ENCODE results near the gene WDPCP. TPM values are rescaled to one million over a fixed set of nuclear protein-coding genes. Genes with fewer than 3 reads are reported as not detected.

WDPCP gene
- total RNA-seq, 4 donors from 2014 or later: 15.9 to 18.5 (median 17.4) TPM

GRCh38 chr2:63537306-63537705, 51.0 kb downstream of the WDPCP start:
- ATAC-seq (ENCODE audit: low FRiP score): peak; percentile 51
- TF ChIP-seq CTCF (IDR thresholded peaks at IDR 0.05): no peak

GRCh38 chr2:63530704-63531279, 57.5 kb downstream of the WDPCP start:
- no peak for TF ChIP-seq CTCF (IDR thresholded peaks at IDR 0.05)
- DNase-seq (ENCODE audit: low spot score) (no peak), ATAC-seq (ENCODE audit: low FRiP score) (no peak)

More at GRCh38 chr2:63537306-63537705, 51.0 kb downstream of the WDPCP start:
- no peak for DNase-seq (ENCODE audit: low spot score)

GRCh38 chr2:63525905-63526304, 62.4 kb downstream of the WDPCP start:
- no peak for TF ChIP-seq CTCF (IDR thresholded peaks at IDR 0.05)
- no peak for ATAC-seq (ENCODE audit: low FRiP score)
- no peak for DNase-seq (ENCODE audit: low spot score)

GRCh38 chr2:63522950-63523349, 65.3 kb downstream of the WDPCP start:
- DNase-seq (ENCODE audit: low spot score) (no peak), ATAC-seq (ENCODE audit: low FRiP score) (no peak)
- TF ChIP-seq CTCF (IDR thresholded peaks at IDR 0.05): no peak

GRCh38 chr2:63520793-63521192, 67.5 kb downstream of the WDPCP start:
- TF ChIP-seq CTCF (IDR thresholded peaks at IDR 0.05): no peak
- ATAC-seq (ENCODE audit: low FRiP score): no peak
- DNase-seq (ENCODE audit: low spot score): no peak

- ATAC-seq (ENCODE audit: low FRiP score): no peak
- no peak for TF ChIP-seq CTCF (IDR thresholded peaks at IDR 0.05)
- no peak for DNase-seq (ENCODE audit: low spot score)
Observed at GRCh38 chr2:63514781-63515180, 73.5 kb downstream of the WDPCP start.

- DNase-seq (ENCODE audit: low spot score): no peak
- ATAC-seq (ENCODE audit: low FRiP score): no peak
- no peak for TF ChIP-seq CTCF (IDR thresholded peaks at IDR 0.05)
Observed at GRCh38 chr2:63514237-63514716, 74.0 kb downstream of the WDPCP start.
